ENCODE data around the gene SCGB3A2.

The SCGB3A2 gene

GRCh38 chr5:147859962-147860640 is 18.4 kb upstream of the SCGB3A2 start:
- H3K27ac ChIP-seq (replicated peaks) = no peak overlapping the region
- no peak for DNase-seq (ENCODE audit: low read depth in 1 of 2, low spot score in 1 of 2)
- H3K27me3 ChIP-seq (ENCODE audit: insufficient read depth, poor library complexity, severe bottlenecking) = no peaks in the 10 kb centered on the region
- no peak overlapping the region for H3K4me3 ChIP-seq (replicated peaks; ENCODE audit: insufficient read depth, low read length)
- TF ChIP-seq REST (IDR thresholded peaks at IDR 0.05; ENCODE audit: insufficient replicate concordance, low read depth) = no peak
- no peak for TF ChIP-seq POLR2AphosphoS5 (IDR thresholded peaks at IDR 0.05; ENCODE audit: low read depth)
- no peak for TF ChIP-seq SPI1 (IDR thresholded peaks at IDR 0.05; ENCODE audit: borderline replicate concordance, low read depth)
- no peak for TF ChIP-seq CTCF (IDR thresholded peaks at IDR 0.05; ENCODE audit: insufficient read depth, low read length)
- no peak for TF ChIP-seq GABPA (IDR thresholded peaks at IDR 0.05; ENCODE audit: low read depth)

GRCh38 chr5:147860641-147861025 is 17.9 kb upstream of the SCGB3A2 start:
- Histone ChIP-seq H3K4me3 (replicated peaks; ENCODE audit: insufficient read depth, low read length) (no peak overlapping the region), H3K27me3 (ENCODE audit: insufficient read depth, poor library complexity, severe bottlenecking) (no peaks in the 10 kb centered on the region), H3K27ac (replicated peaks) (no peak overlapping the region)
- DNase-seq (ENCODE audit: low read depth in 1 of 2, low spot score in 1 of 2) = no peak
- TF ChIP-seq GABPA (IDR thresholded peaks at IDR 0.05; ENCODE audit: low read depth) = no peak
- no peak for TF ChIP-seq CTCF (IDR thresholded peaks at IDR 0.05; ENCODE audit: insufficient read depth, low read length)
- no peak for TF ChIP-seq POLR2AphosphoS5 (IDR thresholded peaks at IDR 0.05; ENCODE audit: low read depth)
- TF ChIP-seq SPI1 (IDR thresholded peaks at IDR 0.05; ENCODE audit: borderline replicate concordance, low read depth) = no peak
- no peak for TF ChIP-seq REST (IDR thresholded peaks at IDR 0.05; ENCODE audit: insufficient replicate concordance, low read depth)

GRCh38 chr5:147863454-147864158 is 14.9 kb upstream of the SCGB3A2 start:
- no peak for DNase-seq (ENCODE audit: low read depth in 1 of 2, low spot score in 1 of 2)
- H3K4me3 ChIP-seq (replicated peaks; ENCODE audit: insufficient read depth, low read length) = no peak overlapping the region
- no peak for TF ChIP-seq REST (IDR thresholded peaks at IDR 0.05; ENCODE audit: insufficient replicate concordance, low read depth)
- no peak for TF ChIP-seq GABPA (IDR thresholded peaks at IDR 0.05; ENCODE audit: low read depth)
- no peak for TF ChIP-seq POLR2AphosphoS5 (IDR thresholded peaks at IDR 0.05; ENCODE audit: low read depth)
- no peak for TF ChIP-seq SPI1 (IDR thresholded peaks at IDR 0.05; ENCODE audit: borderline replicate concordance, low read depth)
- no peak for TF ChIP-seq CTCF (IDR thresholded peaks at IDR 0.05; ENCODE audit: insufficient read depth, low read length)
- no peaks in the 10 kb centered on the region for H3K27me3 ChIP-seq (ENCODE audit: insufficient read depth, poor library complexity, severe bottlenecking)
- no peak overlapping the region for H3K27ac ChIP-seq (replicated peaks)

All from HL-60 (cell line).